ENCODE measurements around the gene SH3RF1.

Gene SH3RF1

DNA sequence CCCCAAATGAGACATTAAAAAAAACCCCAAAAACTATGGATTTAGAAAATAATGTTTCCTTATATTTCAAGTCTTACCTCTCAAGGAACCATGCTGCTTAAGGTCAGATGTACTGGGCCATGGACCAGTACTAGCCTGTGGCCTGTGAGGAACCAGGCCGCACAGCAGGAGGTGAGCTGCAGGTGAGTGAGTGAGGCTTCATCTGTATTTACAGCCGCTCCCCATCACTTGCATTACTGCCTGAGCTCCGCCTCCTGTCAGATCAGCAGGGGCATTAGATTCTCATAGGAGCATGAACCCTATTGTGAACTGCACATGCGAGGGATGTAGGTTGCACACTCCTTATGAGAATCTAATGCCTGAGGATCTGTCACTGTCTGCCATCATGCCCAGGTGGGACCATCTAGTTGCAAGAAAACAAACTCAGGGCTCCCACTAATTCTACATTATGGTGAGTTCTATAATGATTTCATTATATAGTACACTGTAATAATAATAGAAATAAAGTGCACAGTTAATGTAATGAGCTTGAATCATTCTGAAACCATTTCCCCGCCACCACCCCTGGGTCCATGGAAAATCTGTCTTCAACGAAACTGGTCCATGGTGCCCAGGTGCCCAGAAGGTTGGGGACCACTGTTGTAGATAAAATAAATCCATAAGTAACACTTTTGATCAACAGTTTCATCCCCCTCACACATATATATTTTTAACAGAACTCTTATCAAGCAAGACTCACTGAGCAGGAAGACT is 155.4 kb downstream of the SH3RF1 start:
- no peak overlapping the region for H3K27ac ChIP-seq (ENCODE audit: low read depth, low read length)
- H3K79me2 ChIP-seq (ENCODE audit: control insufficient read depth, low read length), result no peaks in the 10 kb centered on the region
- H3K9me3 ChIP-seq (ENCODE audit: control insufficient read depth, insufficient read depth, low read length), result no peaks in the 10 kb centered on the region
- no peaks in the 10 kb centered on the region for H3K27me3 ChIP-seq (ENCODE audit: control insufficient read depth, low read length)
- no peak overlapping the region for H3K4me2 ChIP-seq (ENCODE audit: low read length)
- no peak for TF ChIP-seq EZH2phosphoT487 (IDR thresholded peaks at IDR 0.05; ENCODE audit: borderline replicate concordance, low read length)
- no peaks in the 10 kb centered on the region for H3F3A ChIP-seq (ENCODE audit: control insufficient read depth, insufficient read depth)
- H3K4me3 ChIP-seq (ENCODE audit: low read length), result no peak overlapping the region
- H3K9me2 ChIP-seq (replicated peaks; ENCODE audit: control insufficient read depth, low read length), result no peaks in the 10 kb centered on the region
- H3K4me1 ChIP-seq (ENCODE audit: control insufficient read depth, low read length), result no peaks in the 10 kb centered on the region
- H4K20me1 ChIP-seq (ENCODE audit: control insufficient read depth, insufficient read depth, low read depth, low read length), result no peaks in the 10 kb centered on the region
- H3K36me3 ChIP-seq (ENCODE audit: control insufficient read depth, low read length), result no peaks in the 10 kb centered on the region

DNA sequence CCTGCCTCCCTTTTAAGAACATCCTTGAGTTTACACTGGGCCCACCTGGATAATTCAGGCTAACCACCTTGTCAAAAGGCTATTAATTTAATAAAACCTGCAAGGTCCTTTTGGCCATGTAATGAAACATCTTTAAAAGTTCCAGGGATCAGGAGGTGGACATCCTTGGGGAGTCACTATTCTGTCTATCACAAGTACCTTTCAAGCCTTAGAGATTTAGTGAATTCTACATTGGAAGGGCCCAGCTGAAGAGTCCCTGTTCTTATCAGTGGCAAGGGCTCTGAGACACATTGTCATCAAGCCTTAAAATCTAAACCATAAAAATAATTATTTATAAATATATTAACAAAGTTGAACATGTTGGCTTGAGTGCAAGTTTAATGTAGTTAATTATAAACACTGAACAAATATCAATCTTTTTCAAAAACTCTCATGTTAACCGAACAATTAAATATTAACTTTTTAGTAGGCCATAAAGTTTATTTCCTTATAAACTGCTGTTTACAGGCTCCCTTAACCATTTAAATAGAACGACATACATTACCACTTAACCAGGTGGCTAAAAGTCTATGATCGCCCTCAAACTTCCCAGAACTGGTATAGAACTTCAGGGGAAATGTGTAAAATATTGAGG is 156.3 kb downstream of the SH3RF1 start:
- H3K4me3 ChIP-seq (ENCODE audit: low read length), result no peak overlapping the region
- no peaks in the 10 kb centered on the region for H3K79me2 ChIP-seq (ENCODE audit: control insufficient read depth, low read length)
- no peaks in the 10 kb centered on the region for H3K36me3 ChIP-seq (ENCODE audit: control insufficient read depth, low read length)
- no peaks in the 10 kb centered on the region for H3K9me2 ChIP-seq (replicated peaks; ENCODE audit: control insufficient read depth, low read length)
- H3F3A ChIP-seq (ENCODE audit: control insufficient read depth, insufficient read depth), result no peaks in the 10 kb centered on the region
- no peak overlapping the region for H3K4me2 ChIP-seq (ENCODE audit: low read length)
- no peaks in the 10 kb centered on the region for H3K27me3 ChIP-seq (ENCODE audit: control insufficient read depth, low read length)
- TF ChIP-seq EZH2phosphoT487 (IDR thresholded peaks at IDR 0.05; ENCODE audit: borderline replicate concordance, low read length), result no peak
- TF ChIP-seq, protein P1, sequence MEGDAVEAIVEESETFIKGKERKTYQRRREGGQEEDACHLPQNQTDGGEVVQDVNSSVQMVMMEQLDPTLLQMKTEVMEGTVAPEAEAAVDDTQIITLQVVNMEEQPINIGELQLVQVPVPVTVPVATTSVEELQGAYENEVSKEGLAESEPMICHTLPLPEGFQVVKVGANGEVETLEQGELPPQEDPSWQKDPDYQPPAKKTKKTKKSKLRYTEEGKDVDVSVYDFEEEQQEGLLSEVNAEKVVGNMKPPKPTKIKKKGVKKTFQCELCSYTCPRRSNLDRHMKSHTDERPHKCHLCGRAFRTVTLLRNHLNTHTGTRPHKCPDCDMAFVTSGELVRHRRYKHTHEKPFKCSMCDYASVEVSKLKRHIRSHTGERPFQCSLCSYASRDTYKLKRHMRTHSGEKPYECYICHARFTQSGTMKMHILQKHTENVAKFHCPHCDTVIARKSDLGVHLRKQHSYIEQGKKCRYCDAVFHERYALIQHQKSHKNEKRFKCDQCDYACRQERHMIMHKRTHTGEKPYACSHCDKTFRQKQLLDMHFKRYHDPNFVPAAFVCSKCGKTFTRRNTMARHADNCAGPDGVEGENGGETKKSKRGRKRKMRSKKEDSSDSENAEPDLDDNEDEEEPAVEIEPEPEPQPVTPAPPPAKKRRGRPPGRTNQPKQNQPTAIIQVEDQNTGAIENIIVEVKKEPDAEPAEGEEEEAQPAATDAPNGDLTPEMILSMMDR (IDR thresholded peaks at IDR 0.05; ENCODE audit: low read depth, low read length, poor library complexity, severe bottlenecking), result no peak
- H3K4me1 ChIP-seq (ENCODE audit: control insufficient read depth, low read length), result no peaks in the 10 kb centered on the region
- H3K27ac ChIP-seq (ENCODE audit: low read depth, low read length), result no peak overlapping the region
- no peaks in the 10 kb centered on the region for H3K9me3 ChIP-seq (ENCODE audit: control insufficient read depth, insufficient read depth, low read length)
- no peaks in the 10 kb centered on the region for H4K20me1 ChIP-seq (ENCODE audit: control insufficient read depth, insufficient read depth, low read depth, low read length)

DNA sequence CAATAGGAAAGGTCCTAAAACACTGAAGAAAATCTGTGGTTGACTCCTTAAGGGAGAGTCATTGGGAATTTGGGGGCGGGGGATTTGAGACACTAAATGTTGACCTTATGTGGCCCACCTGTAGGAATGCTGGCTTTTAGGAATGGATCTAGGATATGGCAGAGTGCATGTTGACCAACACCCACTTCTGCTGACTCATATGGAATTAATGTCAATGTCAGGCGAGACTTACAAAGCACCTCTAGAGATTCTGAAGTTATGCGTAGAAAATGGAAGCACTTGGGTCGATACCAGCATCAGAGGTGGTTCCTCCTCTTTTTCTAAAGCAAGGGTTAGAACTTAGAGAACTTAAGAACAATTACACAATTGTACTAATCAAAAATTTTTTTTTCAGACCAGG is 160.1 kb downstream of the SH3RF1 start:
- no peaks in the 10 kb centered on the region for H3K79me2 ChIP-seq (ENCODE audit: control insufficient read depth, low read length)
- no peaks in the 10 kb centered on the region for H3K27me3 ChIP-seq (ENCODE audit: control insufficient read depth, low read length)
- no peaks in the 10 kb centered on the region for H3K4me1 ChIP-seq (ENCODE audit: control insufficient read depth, low read length)
- no peaks in the 10 kb centered on the region for H4K20me1 ChIP-seq (ENCODE audit: control insufficient read depth, insufficient read depth, low read depth, low read length)
- no peak for TF ChIP-seq EZH2phosphoT487 (IDR thresholded peaks at IDR 0.05; ENCODE audit: borderline replicate concordance, low read length)
- TF ChIP-seq, protein P1 (IDR thresholded peaks at IDR 0.05; ENCODE audit: low read depth, low read length, poor library complexity, severe bottlenecking), result no peak
- no peak overlapping the region for H3K27ac ChIP-seq (ENCODE audit: low read depth, low read length)
- H3K9me3 ChIP-seq (ENCODE audit: control insufficient read depth, insufficient read depth, low read length), result no peaks in the 10 kb centered on the region
- H3K36me3 ChIP-seq (ENCODE audit: control insufficient read depth, low read length), result no peaks in the 10 kb centered on the region
- H3K4me2 ChIP-seq (ENCODE audit: low read length), result no peak overlapping the region
- no peaks in the 10 kb centered on the region for H3K9me2 ChIP-seq (replicated peaks; ENCODE audit: control insufficient read depth, low read length)
- no peaks in the 10 kb centered on the region for H3F3A ChIP-seq (ENCODE audit: control insufficient read depth, insufficient read depth)
- no peak overlapping the region for H3K4me3 ChIP-seq (ENCODE audit: low read length)

DNA sequence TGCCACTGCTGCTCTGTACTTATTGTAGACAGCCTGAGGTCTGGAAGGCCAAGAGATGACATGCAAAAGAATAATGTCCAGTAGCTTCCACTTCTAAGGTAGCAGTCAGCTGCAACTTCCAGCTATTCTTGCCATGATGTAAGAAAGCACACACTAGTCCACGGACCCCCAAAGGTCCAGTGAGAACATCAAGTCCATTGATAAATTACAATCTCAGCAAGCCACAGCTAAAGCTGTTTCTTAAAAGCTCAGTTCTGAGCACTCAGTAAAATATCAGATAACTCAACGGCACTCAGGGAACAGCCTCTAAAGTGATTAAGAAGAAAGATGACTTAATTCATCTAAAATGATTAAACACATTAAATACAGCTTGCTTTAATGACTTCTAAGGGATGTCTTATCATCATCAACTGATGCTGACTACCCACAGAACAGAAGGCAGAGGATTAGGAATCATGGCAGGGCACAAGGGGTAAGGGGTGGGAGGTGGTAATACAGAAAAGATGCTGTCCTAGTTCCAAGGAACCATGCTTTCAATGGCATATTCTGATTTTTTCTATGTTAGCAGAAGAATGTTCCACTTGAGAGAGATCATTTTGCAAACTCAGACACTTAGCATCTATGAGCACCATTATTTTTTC is 161.6 kb downstream of the SH3RF1 start:
- H3K36me3 ChIP-seq (ENCODE audit: control insufficient read depth, low read length), result no peaks in the 10 kb centered on the region

More for the DNA sequence above, 161.6 kb downstream of the SH3RF1 start:
- no peaks in the 10 kb centered on the region for H4K20me1 ChIP-seq (ENCODE audit: control insufficient read depth, insufficient read depth, low read depth, low read length)
- no peaks in the 10 kb centered on the region for H3K79me2 ChIP-seq (ENCODE audit: control insufficient read depth, low read length)
- H3K9me2 ChIP-seq (replicated peaks; ENCODE audit: control insufficient read depth, low read length), result no peaks in the 10 kb centered on the region
- no peaks in the 10 kb centered on the region for H3K4me1 ChIP-seq (ENCODE audit: control insufficient read depth, low read length)
- H3K27me3 ChIP-seq (ENCODE audit: control insufficient read depth, low read length), result no peaks in the 10 kb centered on the region
- H3K4me3 ChIP-seq (ENCODE audit: low read length), result no peak overlapping the region
- H3K4me2 ChIP-seq (ENCODE audit: low read length), result no peak overlapping the region
- H3F3A ChIP-seq (ENCODE audit: control insufficient read depth, insufficient read depth), result no peaks in the 10 kb centered on the region
- TF ChIP-seq, protein P1 (IDR thresholded peaks at IDR 0.05; ENCODE audit: low read depth, low read length, poor library complexity, severe bottlenecking), result no peak
- no peak for TF ChIP-seq EZH2phosphoT487 (IDR thresholded peaks at IDR 0.05; ENCODE audit: borderline replicate concordance, low read length)
- no peak overlapping the region for H3K27ac ChIP-seq (ENCODE audit: low read depth, low read length)
- no peaks in the 10 kb centered on the region for H3K9me3 ChIP-seq (ENCODE audit: control insufficient read depth, insufficient read depth, low read length)

Data from DOHH2 (cell line).